GM12878 (cell line): ENCODE results near the gene HTR4.

ENCODE experiments used
- GABPA ChIP-seq: IDR thresholded peaks from 2 replicates; pipeline ENCODE4 v1.6.1; 2014; ENCODE audit warnings: antibody characterized with exemption, low read depth, mild to moderate bottlenecking, inconsistent platforms
- JUNB ChIP-seq: IDR thresholded peaks from 2 replicates; pipeline ENCODE4 v1.6.1; 2016; ENCODE audit warnings: antibody characterized with exemption, mild to moderate bottlenecking
- MEF2A ChIP-seq: IDR thresholded peaks from 2 replicates; pipeline ENCODE4 v1.6.1; 2011; ENCODE audit warnings: low read depth, mild to moderate bottlenecking, low read length, moderate library complexity; ENCODE audit not compliant: insufficient read depth
- NFYA ChIP-seq: IDR thresholded peaks from 2 replicates; pipeline ENCODE4 v1.6.1; 2011; ENCODE audit warnings: low read depth, mild to moderate bottlenecking, low read length, improper control_type of control experiment, borderline replicate concordance
- PAX8 ChIP-seq: fragments of 450-650 bp; IDR thresholded peaks from 2 replicates; pipeline ENCODE4 v1.6.1; 2017; ENCODE audit warnings: mild to moderate bottlenecking, moderate library complexity
- POLR2A ChIP-seq: IDR thresholded peaks from 2 replicates; pipeline ENCODE4 v1.6.1; 2011; ENCODE audit warnings: low read depth, mild to moderate bottlenecking, low read length
- RELA ChIP-seq: fragments of 450-650 bp; IDR thresholded peaks from 2 replicates; pipeline ENCODE4 v1.8.0; 2014; ENCODE audit warnings: borderline replicate concordance; ENCODE audit not compliant: partially characterized antibody
- RFX5 ChIP-seq: IDR thresholded peaks from 2 replicates; pipeline ENCODE4 v1.6.1; 2011; ENCODE audit warnings: low read depth, low read length, improper control_type of control experiment
- SP1 ChIP-seq: IDR thresholded peaks from one replicate; pipeline ENCODE4 v1.6.1; 2011; ENCODE audit warnings: low read depth, low read length
- TF ChIP-seq, protein P1 (sequence below), 3 experiments: IDR thresholded peaks in 2 of 3; conservative IDR thresholded peaks in 1 of 3; 2 replicates each; pipeline ENCODE4 v1.5.1; 2011; ENCODE audit warnings: low read depth in 3 of 3, low read length in 3 of 3, mild to moderate bottlenecking in 3 of 3, control low read depth in 2 of 3, moderate library complexity in 2 of 3, inconsistent platforms in 1 of 3, mixed read lengths in 1 of 3; ENCODE audit not compliant: control insufficient read depth in 2 of 3, insufficient read depth in 1 of 3; ENCODE audit errors: extremely low read depth in 1 of 3
- TF ChIP-seq, protein P2 (sequence below): fragments of 450-650 bp; formaldehyde crosslinking; IDR thresholded peaks from 2 replicates; pipeline ENCODE4 v1.5.0; 2022; ENCODE audit warnings: mild to moderate bottlenecking, missing genetic modification characterization

DNA sequence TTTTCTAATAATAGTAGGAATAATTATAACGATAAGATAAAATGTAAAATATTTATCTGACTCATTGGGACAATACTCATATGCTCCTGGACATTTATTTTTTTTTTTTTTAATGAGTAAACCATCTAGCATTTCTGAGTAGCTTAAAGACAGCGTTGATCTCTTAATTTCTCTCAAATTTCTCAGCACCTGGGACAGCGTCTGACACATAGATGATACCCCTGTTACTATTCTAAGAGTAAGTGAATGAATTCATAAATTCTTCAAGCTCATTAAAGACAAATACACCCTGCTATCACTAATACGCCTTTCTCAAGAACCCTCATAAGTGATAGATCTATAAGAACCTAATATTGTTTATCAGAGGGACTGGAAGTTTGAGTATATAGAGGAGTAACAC is 12.0 kb upstream of the HTR4 start:
- TF ChIP-seq NFYA (no peak), MEF2A (no peak), RELA (no peak), POLR2A (no peak), SP1 (no peak), GABPA (no peak), JUNB (no peak), RFX5 (no peak), PAX8 (no peak)
- TF ChIP-seq, protein P1, sequence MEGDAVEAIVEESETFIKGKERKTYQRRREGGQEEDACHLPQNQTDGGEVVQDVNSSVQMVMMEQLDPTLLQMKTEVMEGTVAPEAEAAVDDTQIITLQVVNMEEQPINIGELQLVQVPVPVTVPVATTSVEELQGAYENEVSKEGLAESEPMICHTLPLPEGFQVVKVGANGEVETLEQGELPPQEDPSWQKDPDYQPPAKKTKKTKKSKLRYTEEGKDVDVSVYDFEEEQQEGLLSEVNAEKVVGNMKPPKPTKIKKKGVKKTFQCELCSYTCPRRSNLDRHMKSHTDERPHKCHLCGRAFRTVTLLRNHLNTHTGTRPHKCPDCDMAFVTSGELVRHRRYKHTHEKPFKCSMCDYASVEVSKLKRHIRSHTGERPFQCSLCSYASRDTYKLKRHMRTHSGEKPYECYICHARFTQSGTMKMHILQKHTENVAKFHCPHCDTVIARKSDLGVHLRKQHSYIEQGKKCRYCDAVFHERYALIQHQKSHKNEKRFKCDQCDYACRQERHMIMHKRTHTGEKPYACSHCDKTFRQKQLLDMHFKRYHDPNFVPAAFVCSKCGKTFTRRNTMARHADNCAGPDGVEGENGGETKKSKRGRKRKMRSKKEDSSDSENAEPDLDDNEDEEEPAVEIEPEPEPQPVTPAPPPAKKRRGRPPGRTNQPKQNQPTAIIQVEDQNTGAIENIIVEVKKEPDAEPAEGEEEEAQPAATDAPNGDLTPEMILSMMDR (IDR thresholded peaks at IDR 0.05 in 2 of 3, conservative IDR thresholded peaks at IDR 0.05 in 1 of 3; ENCODE audit: control insufficient read depth in 2 of 3, extremely low read depth in 1 of 3, insufficient read depth in 1 of 3, low read depth in 3 of 3, low read length in 3 of 3), result no peak
- TF ChIP-seq, protein P2, sequence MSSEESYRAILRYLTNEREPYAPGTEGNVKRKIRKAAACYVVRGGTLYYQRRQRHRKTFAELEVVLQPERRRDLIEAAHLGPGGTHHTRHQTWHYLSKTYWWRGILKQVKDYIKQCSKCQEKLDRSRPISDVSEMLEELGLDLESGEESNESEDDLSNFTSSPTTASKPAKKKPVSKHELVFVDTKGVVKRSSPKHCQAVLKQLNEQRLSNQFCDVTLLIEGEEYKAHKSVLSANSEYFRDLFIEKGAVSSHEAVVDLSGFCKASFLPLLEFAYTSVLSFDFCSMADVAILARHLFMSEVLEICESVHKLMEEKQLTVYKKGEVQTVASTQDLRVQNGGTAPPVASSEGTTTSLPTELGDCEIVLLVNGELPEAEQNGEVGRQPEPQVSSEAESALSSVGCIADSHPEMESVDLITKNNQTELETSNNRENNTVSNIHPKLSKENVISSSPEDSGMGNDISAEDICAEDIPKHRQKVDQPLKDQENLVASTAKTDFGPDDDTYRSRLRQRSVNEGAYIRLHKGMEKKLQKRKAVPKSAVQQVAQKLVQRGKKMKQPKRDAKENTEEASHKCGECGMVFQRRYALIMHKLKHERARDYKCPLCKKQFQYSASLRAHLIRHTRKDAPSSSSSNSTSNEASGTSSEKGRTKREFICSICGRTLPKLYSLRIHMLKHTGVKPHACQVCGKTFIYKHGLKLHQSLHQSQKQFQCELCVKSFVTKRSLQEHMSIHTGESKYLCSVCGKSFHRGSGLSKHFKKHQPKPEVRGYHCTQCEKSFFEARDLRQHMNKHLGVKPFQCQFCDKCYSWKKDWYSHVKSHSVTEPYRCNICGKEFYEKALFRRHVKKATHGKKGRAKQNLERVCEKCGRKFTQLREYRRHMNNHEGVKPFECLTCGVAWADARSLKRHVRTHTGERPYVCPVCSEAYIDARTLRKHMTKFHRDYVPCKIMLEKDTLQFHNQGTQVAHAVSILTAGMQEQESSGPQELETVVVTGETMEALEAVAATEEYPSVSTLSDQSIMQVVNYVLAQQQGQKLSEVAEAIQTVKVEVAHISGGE (CRISPR knock-in tag), result no peak
